HT-29 (cell line): Measurements from ENCODE around the gene SLC38A1. TPM values are rescaled to one million over a fixed set of nuclear protein-coding genes. Genes with fewer than 3 reads are reported as not detected.
A peak's percentile ranks its signal among the peaks of the same experiment; 100 is the strongest.
"Not testable (repeated sequence)": the region's sequence is repeated elsewhere in the genome, so short reads cannot be mapped to it uniquely, and the experiment has no call there.

ENCODE experiments used
- DNase-seq: peaks from one replicate; pipeline ENCODE4 v3.0.0-alpha.2; 2015; ENCODE audit warnings: low spot score
- total RNA-seq: library from RNA; depleted of rRNA; stranded (reverse); fragments of >200 nt; shearing (Covaris generic); gene quantifications from 2 replicates; pipeline ENCODE4 v1.2.3, GENCODE V29; 2014; rRNA removed

The SLC38A1 gene
- 57.1 and 58.6 TPM in 2 replicates for total RNA-seq

DNA sequence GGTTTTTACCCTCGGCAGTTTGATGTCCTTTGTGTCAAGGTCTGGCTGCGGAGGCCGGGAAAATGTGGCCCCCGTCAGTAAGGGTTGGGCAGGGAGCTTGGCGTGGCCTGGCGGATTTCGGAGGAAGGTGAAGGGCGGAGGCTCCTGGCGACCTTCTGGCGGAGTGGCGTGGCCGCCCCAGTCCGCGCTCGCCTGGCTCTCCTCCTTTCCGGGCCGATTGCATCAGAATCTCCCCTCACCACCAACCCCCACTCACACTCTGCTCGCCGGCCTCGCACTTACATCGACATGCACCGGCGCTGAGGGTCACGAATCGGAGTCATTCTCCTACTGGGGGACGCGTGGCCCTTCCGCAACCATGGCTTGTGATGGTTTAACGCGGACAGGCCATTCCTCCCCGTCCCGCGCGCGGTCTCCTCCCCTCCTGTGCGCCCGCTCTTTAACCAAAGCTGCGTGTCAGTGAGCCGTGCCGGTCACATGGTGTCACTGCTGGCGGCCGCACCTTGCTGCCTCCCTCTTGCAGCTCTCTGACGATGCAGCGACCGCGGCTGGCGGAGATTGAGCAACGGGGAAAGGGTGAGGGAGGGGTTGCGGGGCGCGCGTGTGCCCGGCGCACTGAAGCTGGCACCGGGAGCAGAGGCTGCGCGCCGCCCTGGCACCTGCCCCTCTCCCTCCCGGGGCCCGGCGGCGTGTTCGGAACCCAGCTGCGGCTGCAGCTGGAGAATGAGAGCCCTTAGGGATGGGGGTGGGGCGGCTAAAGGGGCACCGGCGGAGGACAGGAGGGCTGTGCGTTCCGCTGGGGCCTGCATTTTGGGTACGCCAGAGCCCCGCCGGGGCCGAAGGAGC is at the start of gene SLC38A1:
Gene SLC38A1 (minus strand): TSS at position 461 of the 846 bp plus-strand sequence. CDS start 29,243 bp downstream, outside the sequence.
- peak; percentile 90 for DNase-seq

DNA sequence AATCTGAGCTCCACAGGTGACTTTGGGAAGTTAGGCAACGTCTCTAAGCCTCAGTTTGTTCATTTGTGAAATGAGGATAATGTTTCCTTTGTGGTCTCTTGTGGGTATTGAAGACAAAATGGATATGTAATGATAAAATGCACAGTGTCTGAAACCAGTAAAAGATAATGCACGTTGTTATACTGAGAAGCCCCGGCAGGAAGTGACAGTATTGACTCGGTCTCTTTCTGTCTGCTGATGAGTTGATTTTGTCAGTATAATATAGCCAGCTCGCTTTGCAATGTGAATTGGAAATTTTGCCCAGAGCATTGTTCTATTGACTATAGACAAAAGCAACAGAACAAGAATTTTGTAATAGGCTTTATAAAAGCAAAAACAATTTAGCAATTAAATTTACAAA is 49.2 kb upstream of the SLC38A1 start:
- DNase-seq = no peak

DNA sequence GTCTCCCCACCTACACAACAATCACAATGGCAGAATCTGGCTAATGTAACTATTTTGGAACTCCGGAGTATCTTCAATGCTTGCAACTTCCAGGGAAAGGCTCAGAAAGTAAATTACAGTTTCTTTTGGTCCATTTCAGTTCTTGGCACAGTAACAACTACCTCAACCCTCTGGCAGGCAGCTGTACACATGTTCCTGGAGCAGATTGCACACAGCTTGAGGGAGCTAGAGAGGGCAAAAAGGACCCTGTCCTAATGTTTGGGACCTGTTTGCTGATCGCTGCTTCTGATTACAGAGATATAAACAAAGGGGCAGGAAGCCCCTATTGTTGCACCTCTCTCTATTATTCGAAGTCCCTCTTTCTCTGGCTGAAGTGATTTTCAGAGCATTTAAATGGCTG is 35.2 kb upstream of the SLC38A1 start:
- DNase-seq = no peak

DNA sequence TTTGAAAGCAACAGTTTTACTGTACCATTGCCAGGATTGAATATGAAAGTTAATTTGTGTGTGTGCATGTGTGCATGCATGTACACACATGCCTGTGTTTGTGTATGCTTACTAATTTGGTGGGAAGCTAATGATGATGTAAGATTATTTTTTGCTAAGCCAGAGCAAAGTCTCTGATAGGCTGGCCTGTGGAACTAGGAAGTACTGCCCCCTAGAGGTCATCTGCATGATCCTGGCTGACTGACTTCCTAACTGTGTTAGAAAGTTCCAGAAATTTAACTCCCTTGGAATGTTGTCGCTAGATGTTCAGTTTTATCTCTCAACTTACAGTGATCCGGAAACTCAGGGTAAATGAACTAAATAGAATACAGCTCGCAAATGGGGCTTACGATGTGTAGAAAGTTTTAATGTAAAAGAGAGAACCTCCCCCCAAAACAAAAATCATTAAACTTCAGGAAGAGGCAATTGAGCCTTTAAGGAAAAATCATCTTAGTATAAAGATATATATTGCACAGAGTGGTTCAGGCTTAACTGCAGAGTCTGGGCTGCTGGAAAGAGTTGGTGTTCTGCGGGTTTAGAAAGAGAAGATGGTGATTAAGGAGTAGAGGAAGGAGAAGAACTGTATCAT is 34.3 kb upstream of the SLC38A1 start:
- DNase-seq = peak; percentile 63

DNA sequence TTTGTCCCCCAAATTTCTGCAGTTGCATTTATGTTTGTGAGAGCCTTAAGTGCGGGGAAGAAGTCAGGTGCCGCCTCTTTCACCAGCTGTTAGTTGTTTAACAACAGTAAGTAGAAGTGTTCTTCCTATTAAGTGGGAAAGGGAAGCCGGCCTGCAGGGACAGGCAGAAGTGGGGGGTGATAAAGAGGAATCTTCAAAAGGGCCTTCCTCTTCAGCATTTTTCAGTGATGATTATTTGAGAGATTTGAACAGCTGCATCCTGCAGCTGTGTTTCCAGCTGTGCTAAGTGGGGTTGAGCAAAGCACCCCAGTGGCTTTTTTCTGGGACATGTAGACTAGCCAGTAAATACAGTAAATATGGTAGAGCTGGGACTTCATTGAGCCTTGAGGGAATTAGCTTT is 32.1 kb upstream of the SLC38A1 start:
- DNase-seq = no peak

DNA sequence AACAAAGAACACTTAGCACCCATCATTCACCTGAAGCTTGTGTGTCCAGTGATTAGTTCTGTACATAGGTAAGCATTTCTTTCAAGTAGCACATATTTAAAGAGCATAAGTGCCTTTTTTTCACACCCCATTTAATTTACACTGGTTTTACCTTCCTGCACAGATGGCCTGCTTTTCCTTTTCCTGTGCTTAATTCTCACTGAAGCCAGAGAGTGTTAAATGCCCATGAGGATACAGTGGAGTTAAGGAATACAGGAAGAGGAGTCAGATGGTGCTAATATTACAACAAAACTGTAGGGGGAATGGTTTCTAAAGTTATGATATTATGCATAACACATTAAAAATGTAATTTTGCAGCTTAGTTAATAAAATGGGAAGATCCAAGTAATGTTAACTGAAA is 31.0 kb upstream of the SLC38A1 start:
- DNase-seq = no peak

DNA sequence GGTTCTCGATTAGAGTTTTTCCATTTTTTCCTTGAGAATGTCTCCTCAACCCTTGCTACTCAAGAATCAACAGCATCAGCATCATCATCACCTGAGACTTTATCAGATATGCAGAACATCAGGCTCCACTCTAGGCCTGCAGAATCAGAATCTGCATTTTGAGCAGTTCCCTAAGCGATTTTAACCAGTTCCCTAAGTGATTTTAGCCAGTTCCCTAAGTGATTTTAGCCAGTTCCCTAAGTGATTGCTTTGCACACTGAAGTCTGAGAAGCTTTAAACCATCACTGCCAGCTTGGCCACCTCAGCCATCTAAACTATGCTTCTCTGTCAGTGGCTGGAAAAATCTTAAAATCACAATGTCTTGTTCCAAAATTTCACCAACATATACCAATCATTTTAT is 29.4 kb upstream of the SLC38A1 start:
- no peak for DNase-seq

DNA sequence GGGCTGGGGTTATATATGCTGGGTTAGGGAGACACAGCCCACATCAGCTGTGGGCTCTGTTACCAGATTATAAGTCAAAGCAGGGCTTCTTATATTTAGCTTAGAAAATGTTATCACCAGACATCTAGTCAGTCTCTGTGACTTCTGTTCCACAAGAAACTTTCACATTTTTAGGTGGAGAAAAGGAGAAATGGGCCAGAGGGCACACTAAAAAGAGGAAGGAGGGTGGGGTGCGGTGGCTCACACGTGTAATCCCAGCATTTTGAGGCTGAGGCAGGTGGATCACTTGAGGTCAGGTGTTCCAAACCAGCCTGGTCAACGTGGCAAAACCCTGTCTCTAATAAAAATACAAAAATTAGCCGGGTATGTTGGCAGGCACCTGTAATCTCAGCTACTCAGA is 28.0 kb upstream of the SLC38A1 start:
- DNase-seq = no peak

DNA sequence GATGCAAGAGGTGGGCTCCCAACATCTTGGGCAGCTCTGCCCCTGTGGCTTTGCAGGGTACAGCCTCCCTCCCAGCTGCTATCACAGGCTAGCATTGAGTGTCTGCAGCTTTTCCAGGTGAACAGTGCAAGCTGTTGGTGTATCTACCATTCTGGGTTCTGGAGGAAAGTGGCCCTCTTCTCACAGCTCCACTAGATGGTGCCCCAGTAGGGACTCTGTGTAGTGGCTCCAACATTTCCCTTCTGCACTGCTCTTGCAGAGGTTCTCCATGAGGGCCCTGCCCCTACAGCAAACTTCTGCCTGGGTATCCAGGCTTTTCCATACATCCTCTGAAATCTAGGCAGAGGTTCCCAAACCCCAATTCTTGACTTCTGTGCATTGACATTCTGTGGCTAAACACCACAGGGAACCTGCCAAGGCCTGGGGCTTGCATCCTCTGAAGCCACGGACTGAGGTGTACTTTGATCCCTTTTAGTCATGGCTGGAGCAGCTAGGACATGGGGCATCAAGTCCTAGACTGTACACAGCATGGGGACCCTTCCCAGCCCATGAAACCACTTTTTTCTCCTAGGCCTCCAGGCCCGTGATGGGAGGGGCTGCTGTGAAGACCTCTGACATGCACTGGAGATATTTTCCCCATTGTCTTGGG is 24.0 kb upstream of the SLC38A1 start:
- DNase-seq = peak; percentile 44

DNA sequence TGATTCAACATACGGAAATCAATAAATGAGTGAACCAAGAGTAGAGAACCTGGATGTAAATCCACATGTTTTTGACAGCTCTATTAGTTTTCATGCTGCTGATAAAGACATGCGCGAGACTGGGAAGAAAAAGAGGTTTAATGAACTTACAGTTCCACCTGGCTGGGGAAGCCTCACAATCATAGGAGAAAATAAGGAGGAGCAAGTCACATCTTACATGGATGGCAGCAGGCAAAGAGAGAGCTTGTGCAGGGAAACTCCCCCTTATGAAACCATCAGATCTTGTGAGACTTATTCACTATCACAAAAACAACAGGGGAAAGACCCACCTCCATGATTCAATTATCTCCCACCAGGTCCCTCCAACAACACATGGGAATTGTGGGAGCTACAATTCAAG is 23.1 kb upstream of the SLC38A1 start:
- DNase-seq = not testable (repeated sequence)

DNA sequence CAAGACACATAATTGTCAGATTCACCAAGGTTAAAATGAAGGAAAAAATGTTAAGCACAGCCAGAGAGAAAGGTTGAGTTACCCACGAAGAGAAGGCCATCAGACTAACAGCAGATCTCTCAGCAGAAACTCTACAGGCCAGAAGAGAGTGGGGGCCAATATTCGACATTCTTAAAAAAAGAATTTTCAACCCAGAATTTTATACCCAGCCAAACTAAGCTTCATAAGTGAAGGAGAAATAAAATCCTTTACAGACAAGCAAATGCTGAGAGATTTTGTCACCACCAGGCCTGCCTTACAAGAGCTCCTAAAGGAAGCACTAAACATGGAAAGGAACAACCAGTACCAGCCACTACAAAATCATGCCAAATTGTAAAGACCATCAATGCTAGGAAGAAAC is 16.3 kb upstream of the SLC38A1 start:
- DNase-seq = not testable (repeated sequence)

DNA sequence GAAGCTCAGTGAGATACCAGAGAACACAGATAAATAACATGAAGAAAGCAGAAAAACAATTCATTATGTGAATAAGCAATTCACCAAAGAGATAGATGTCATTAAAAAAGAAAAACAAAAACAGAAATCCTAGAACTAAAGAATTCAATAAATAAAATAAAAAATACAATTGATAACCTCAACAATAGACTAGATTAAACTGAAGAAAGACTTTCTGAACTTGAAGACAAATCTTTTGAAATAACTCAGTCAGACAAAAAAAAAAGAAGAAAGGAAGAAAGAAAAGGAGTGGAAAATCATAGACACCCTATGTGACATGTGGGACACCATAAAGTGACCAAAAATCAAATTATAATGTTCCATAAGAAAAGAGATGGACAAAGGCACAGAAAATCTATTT is 14.0 kb upstream of the SLC38A1 start:
- no peak for DNase-seq

DNA sequence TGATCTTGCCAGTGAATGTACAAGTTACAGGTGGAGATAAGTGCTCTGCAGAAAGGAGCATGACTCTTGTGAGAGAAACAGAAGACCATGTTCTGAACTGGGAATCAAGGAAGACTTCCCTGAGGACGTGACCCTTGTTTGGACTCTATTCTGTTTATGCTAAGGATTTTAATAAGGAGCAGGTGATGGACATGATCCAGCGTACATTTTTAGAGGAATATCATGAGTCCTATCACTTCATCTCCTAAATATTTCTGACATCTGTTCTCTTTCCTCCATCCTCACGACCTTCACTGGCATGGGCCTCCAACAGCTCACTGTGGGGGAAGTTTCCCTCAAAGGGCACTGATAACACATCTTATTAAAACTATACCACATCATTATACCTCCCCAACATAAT is 7.9 kb upstream of the SLC38A1 start:
- DNase-seq = no peak

DNA sequence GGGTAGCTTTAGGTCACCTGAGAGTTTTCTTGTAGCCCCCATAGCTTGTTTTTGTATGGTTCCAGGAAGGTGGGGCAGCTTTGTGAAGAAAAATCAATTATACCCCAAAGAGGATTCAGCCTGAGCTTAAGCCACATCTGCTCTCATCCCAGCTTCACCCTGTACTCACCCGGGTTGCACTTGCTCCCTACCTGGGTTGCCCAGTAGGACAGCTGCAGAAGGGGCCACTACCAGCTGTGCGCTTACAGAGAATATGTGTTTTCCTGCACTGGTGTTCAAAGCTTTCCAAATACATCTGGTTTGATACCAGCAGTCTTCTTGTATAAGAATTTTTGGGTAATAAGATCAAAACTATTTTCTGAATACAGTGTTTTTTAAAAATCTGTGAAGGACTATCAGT is 3.0 kb upstream of the SLC38A1 start:
- no peak for DNase-seq

DNA sequence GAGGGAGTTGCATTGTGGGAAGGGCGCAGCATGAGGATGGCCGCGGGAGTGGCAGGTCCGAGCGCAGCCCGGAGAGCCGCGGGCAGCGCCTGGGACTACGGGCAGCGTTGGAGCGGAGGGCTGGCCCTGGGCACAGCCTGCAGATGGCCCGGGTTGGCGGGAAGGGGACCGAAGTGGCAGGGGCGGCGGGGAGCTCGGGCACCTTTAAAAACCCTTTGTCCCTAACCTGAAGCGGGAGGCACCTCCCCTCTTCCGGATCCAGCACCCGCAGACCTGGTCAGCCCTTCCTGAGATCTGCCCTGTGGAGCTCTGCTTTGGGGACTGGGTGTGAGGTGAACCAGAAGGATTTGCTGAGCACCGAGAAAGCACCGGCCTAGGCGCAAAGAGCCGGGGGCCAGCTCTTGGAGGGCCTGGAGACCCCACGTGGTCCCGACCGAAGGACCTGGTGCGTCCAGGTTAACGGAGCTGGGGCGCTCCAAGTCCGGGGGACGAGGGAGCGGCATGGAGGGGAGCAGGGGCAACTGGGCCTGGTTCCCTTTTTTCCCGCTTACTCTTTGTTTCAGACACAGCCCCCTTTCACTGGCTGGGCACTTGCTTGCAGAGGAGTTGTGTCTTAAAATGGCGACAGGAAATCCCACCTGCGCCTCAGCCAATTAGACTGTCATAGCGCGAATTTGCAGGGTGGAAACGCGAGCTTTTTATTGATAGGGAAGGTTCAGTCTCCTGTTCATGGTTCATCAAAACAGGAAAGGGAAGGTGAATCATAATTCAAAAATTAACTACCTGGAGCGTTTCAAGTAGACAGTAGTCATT is 792 bp upstream of the SLC38A1 start:
- DNase-seq = peak; percentile 60

DNA sequence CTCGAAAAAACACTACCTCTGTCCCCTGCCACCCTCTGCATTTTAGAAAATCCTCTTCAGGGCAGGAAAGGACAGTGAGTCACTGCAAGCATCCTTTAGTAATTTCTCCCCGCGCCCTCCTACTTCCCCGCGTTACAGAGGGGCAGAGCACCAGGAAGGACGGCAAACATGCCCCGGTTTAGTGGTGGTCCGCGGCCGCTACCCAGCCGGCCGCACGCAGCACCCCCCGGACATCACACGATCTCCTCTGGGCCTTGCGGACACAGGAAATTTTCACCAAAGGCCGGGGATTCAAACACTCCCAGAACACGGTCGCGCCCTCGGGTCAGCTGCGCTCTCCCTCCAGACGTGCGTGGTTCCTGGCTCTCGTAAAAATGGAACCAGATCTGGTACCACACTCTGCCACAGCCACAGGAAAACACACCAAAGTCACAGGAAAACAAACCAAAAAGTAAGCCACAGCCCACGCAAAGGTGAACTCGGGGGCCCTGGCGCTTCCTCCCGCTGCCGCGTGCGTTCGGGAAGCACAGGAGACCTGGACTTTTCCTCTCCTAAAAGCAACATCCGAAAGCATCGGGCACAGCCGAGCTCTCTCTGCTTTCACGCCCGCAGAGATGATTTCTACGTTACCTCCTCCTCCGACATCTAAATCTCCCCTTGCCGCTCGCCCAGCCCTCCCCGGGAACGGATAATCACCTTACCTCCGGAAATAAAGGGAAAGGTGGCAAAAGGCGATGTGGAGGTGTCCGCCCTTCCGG is 839 bp downstream of the SLC38A1 start:
- DNase-seq = no peak

DNA sequence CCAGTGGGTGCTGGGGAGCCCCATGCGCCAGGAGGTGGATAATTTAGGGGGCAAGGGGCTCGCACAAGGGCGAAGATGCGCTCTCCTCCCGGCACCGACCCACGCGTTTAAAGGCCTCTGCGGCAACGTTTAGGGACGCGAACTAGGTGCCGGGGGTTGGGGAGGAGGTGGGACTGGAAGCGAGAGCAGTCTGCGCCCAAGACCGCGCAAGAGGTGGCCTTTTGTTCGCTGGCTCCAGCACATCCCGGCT is 1.3 kb downstream of the SLC38A1 start:
- DNase-seq = no peak

DNA sequence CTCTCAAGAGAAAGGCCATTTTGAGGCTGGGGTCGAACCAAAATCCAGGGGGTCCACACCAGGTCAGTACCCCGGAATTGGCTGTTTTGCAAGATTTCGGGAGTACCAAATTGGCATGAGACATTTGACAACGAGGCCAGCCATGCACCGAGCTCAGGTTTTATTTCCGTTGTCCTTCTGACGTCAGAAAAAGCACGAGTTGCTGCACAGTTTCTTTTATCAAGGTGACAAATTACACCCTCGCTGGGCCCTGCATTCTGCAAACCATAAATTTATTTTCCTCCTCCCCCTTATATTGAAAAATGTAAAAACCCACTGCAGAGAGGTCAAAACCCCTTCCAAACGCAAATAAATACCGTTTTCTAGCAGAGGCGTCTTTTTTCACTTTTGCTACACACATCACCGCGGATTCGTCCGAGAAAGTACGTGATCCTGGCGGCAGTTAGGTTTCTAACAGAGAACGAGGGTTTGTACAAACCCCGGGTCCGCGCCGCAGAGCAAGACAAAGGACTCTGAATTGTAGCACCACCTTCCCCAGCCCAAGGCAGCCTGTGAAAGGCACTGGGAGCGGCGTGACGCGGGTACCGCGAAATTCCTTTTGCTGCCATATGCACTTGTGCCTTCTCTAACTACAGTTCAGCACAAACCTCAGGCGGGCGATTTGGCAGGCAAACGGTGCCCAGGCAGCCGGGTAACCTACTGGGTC is 1.8 kb downstream of the SLC38A1 start:
- DNase-seq = peak; percentile 68

DNA sequence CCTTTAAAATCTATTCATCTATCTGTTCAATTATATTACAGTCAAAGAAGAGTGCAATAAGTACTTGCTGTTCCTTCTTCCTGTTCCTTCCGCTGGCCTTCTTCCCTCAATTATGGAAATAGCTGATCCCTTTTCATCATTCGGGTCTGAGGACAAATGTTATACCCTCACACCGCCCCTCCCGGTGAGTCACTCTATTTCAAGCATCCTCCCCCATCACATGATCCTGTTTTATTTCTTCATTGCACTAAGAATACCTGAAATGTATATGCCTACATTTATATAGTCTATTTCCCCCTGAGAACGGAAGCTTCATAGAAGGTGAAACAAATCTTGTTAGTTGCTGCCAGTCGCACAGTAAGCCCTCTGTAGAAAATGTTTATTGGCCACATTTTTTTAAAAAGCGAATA is 2.5 kb downstream of the SLC38A1 start:
- DNase-seq = peak; percentile 59

DNA sequence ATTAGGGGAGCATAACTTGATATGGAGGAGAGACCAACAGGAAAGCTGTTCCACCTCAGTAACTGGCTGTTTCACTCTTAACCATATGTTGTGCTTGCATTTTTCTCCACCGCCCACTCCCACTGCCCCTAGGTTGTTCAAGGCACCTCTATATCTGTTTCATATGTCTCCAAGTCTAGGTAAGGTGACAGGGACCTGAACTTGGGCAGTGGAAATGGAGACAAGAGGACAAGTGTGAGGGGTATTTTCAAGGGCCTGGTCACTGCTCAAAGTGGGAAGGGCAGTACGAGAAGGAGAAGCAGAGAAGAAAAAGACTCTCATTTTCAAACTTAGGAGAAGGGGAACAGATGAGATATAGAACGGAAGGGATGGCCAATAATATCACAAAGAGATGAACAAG is 3.1 kb downstream of the SLC38A1 start:
- DNase-seq = peak; percentile 1

DNA sequence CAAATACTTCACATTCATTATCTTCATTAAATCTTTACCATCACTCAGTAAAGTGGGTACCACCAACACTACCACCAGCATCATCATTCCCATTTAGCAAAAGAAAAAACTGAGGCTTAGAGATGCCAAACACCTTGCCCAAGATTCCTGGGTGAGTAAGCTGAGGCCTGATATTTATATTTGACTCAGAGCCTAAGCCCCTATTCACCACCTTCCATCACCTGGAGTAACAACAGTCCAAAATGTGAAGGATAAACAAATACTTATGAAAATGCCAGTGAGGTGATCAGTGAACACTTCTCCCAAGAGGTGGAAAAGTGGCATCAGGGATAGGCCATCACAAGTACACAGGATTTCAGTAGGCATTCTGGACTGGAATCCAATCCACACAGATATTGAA is 3.7 kb downstream of the SLC38A1 start:
- no peak for DNase-seq
